Gastrocnemius medialis (tissue), 4 donors: ENCODE data around the gene ENPP3. TPM values are rescaled to one million over a fixed set of nuclear protein-coding genes. Genes with fewer than 3 reads are reported as not detected.

Source experiments
- ATAC-seq, 2 donors: fragments of 150-250 bp; one replicate each; pipeline ENCODE4 v1.9.1; 2016
- DNase-seq, 2 donors: peaks; one replicate each; pipeline ENCODE4 v3.0.0-alpha.2; 2019
- H3K27ac ChIP-seq, 4 donors: fragments of 200-600 bp; sonication (generic); 1 replicate in 1 of 4; 2 replicates in 3 of 4; pipeline ENCODE4 v1.5.1; 2016 to 2018; ENCODE audit warnings: mild to moderate bottlenecking in 2 of 4, moderate library complexity in 1 of 4
- H3K27me3 ChIP-seq, 3 donors: fragments of 200-600 bp; sonication (generic) in 2 of 3; 1 replicate in 1 of 3; 2 replicates in 2 of 3; pipeline versions ENCODE4 v1.5.1 to v1.6.0; 2016 to 2019; ENCODE audit warnings: mild to moderate bottlenecking in 1 of 3, moderate library complexity in 1 of 3
- H3K36me3 ChIP-seq, 2 donors: fragments of 200-600 bp; sonication (generic) in 1 of 2; one replicate each; pipeline ENCODE4 v1.5.1; 2017 to 2018
- H3K4me1 ChIP-seq, 2 donors: fragments of 200-600 bp; sonication (generic) in 1 of 2; one replicate each; pipeline ENCODE4 v1.5.1; 2016 to 2017; ENCODE audit warnings: mild to moderate bottlenecking in 2 of 2
- H3K4me3 ChIP-seq, 4 donors: fragments of 200-600 bp; sonication (generic) in 3 of 4; 1 replicate in 1 of 4; 2 replicates in 3 of 4; pipeline ENCODE4 v1.5.1; 2016 to 2019; ENCODE audit warnings: mild to moderate bottlenecking in 2 of 4
- H3K9me3 ChIP-seq, 3 donors: fragments of 200-600 bp; sonication (generic) in 2 of 3; 1 replicate in 1 of 3; 2 replicates in 2 of 3; pipeline ENCODE4 v1.5.1; 2016 to 2019
- POLR2A ChIP-seq, 2 donors: fragments of 450-650 bp; IDR thresholded peaks; one replicate each; pipeline ENCODE4 v1.6.1; 2017; ENCODE audit warnings: antibody characterized with exemption in 2 of 2, mild to moderate bottlenecking in 2 of 2, moderate library complexity in 2 of 2
- in situ Hi-C, 4 donors: fragments of 200-750 bp; cut with MboI; loops; one replicate each; pipeline versions ENCODE4 v1.15.0 to v1.8.0; 2017; ENCODE audit warnings: low sequenced_read_pairs in 4 of 4
- intact Hi-C: fragments of 100-400 bp; cut with DNase I; formaldehyde crosslinking; loops from one replicate; pipeline ENCODE4 v1.15.1; 2023; ENCODE audit warnings: low total_unique reads
- total RNA-seq, 4 donors: library from RNA; depleted of rRNA; stranded (reverse); fragments of >200 nt; gene quantifications; one replicate each; pipeline versions ENCODE4 v1.1.0 to v1.2.3, GENCODE V29; 2016
- TF ChIP-seq, protein P1 (sequence below), 5 experiments: fragments of 450-650 bp in 3 of 5; fragments of 200-600 bp in 2 of 5; sonication (generic) in 2 of 5; IDR thresholded peaks in 4 of 5; conservative IDR thresholded peaks in 1 of 5; 1 replicate in 4 of 5; 2 replicates in 1 of 5; pipeline ENCODE4 v1.5.1; 2016 to 2019; ENCODE audit warnings: antibody characterized with exemption in 5 of 5, mild to moderate bottlenecking in 3 of 5, moderate library complexity in 3 of 5

ENPP3 gene
- total RNA-seq, 4 donors from 2014 or later = 0.07 TPM; not detected in 3

GRCh38 chr6:131758920-131759319 lies 121.8 kb downstream of the ENPP3 start:
- in situ Hi-C loops = no loop called here
- Histone ChIP-seq H3K4me1 (peaks cover 0 to 1% of the 10 kb centered on the region in 2 donors), H3K9me3 (no peaks in the 10 kb centered on the region), H3K36me3 (no peaks in the 10 kb centered on the region), H3K27ac (no peak overlapping the region), H3K27me3 (no peaks in the 10 kb centered on the region), H3K4me3 (no peak overlapping the region)
- ATAC-seq = no peak
- TF ChIP-seq POLR2A (IDR thresholded peaks at IDR 0.05) = no peak
- TF ChIP-seq, protein P1, sequence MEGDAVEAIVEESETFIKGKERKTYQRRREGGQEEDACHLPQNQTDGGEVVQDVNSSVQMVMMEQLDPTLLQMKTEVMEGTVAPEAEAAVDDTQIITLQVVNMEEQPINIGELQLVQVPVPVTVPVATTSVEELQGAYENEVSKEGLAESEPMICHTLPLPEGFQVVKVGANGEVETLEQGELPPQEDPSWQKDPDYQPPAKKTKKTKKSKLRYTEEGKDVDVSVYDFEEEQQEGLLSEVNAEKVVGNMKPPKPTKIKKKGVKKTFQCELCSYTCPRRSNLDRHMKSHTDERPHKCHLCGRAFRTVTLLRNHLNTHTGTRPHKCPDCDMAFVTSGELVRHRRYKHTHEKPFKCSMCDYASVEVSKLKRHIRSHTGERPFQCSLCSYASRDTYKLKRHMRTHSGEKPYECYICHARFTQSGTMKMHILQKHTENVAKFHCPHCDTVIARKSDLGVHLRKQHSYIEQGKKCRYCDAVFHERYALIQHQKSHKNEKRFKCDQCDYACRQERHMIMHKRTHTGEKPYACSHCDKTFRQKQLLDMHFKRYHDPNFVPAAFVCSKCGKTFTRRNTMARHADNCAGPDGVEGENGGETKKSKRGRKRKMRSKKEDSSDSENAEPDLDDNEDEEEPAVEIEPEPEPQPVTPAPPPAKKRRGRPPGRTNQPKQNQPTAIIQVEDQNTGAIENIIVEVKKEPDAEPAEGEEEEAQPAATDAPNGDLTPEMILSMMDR (IDR thresholded peaks at IDR 0.05 in 4 of 5, conservative IDR thresholded peaks at IDR 0.05 in 1 of 5) = no peak
- DNase-seq = no peak
- intact Hi-C loops = no loop called here

GRCh38 chr6:131761060-131761761 lies 124.1 kb downstream of the ENPP3 start:
- H3K9me3 ChIP-seq = no peaks in the 10 kb centered on the region
- ATAC-seq (no peak), DNase-seq (no peak)
- H3K4me1 ChIP-seq = peaks cover 8 to 12% of the 10 kb centered on the region in 2 donors
- TF ChIP-seq POLR2A (IDR thresholded peaks at IDR 0.05) = no peak
- TF ChIP-seq, protein P1 (IDR thresholded peaks at IDR 0.05 in 4 of 5, conservative IDR thresholded peaks at IDR 0.05 in 1 of 5) = no peak
- no peaks in the 10 kb centered on the region for H3K36me3 ChIP-seq
- no peaks in the 10 kb centered on the region for H3K27me3 ChIP-seq
- intact Hi-C loops (no loop called here), in situ Hi-C loops (no loop called here)
- H3K27ac ChIP-seq = no peak overlapping the region
- H3K4me3 ChIP-seq = no peak overlapping the region

- intact Hi-C loops (no loop called here), in situ Hi-C loops (no loop called here)
- Histone ChIP-seq H3K9me3 (no peaks in the 10 kb centered on the region), H3K36me3 (no peaks in the 10 kb centered on the region), H3K4me3 (no peak overlapping the region), H3K4me1 (peaks cover 8 to 13% of the 10 kb centered on the region in 2 donors), H3K27me3 (no peaks in the 10 kb centered on the region), H3K27ac (no peak overlapping the region)
- TF ChIP-seq, protein P1 (IDR thresholded peaks at IDR 0.05 in 4 of 5, conservative IDR thresholded peaks at IDR 0.05 in 1 of 5) = no peak
- no peak for TF ChIP-seq POLR2A (IDR thresholded peaks at IDR 0.05)
- no peak for ATAC-seq
- DNase-seq = no peak
Observed at GRCh38 chr6:131761762-131762067, 124.6 kb downstream of the ENPP3 start.

- intact Hi-C loops (no loop called here), in situ Hi-C loops (no loop called here)
- ATAC-seq = no peak
- Histone ChIP-seq H3K36me3 (no peaks in the 10 kb centered on the region), H3K27me3 (no peaks in the 10 kb centered on the region), H3K4me1 (peaks cover 8 to 13% of the 10 kb centered on the region in 2 donors), H3K4me3 (no peak overlapping the region), H3K9me3 (no peaks in the 10 kb centered on the region), H3K27ac (no peak overlapping the region)
- TF ChIP-seq POLR2A (IDR thresholded peaks at IDR 0.05) = no peak
- TF ChIP-seq, protein P1 (IDR thresholded peaks at IDR 0.05 in 4 of 5, conservative IDR thresholded peaks at IDR 0.05 in 1 of 5) = no peak
- DNase-seq = no peak
Observed at GRCh38 chr6:131762984-131763383, 125.9 kb downstream of the ENPP3 start.

DNA sequence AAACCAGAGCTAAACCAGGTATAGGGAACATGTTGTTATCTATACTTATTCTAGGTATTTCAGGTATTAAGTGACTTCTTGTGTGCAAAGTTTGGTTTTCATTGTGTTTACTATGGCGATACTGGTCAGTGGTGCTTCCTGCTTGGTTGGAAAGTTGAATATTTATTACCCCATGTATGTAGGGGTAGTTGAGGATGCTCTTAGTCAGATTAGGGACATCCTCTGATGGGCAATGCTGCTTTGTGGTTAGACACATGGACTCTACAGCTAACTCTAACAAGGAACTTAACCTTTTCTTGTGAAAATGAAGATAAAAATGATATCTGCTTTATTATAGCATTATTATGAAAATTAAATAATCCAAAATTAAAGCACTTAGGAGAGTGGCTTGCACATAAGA lies 126.6 kb downstream of the ENPP3 start:
- Histone ChIP-seq H3K27me3 (no peaks in the 10 kb centered on the region), H3K4me1 (peaks cover 8 to 13% of the 10 kb centered on the region in 2 donors), H3K36me3 (no peaks in the 10 kb centered on the region), H3K9me3 (no peaks in the 10 kb centered on the region), H3K4me3 (no peak overlapping the region), H3K27ac (no peak overlapping the region)
- TF ChIP-seq, protein P1 (IDR thresholded peaks at IDR 0.05 in 4 of 5, conservative IDR thresholded peaks at IDR 0.05 in 1 of 5) = no peak
- TF ChIP-seq POLR2A (IDR thresholded peaks at IDR 0.05) = no peak
- in situ Hi-C loops = no loop called here
- intact Hi-C loops = no loop called here
- no peak for ATAC-seq
- DNase-seq = no peak
